ENCODE results near the gene DDX54. TPM values are rescaled to one million over a fixed set of nuclear protein-coding genes. Genes with fewer than 3 reads are reported as not detected.

Gene DDX54
- total and polyA plus RNA-seq, 2 of the 8 experiments (the other 6 are each of a cell fraction or from before 2014, with no cell fraction given), result 64.9 to 113 TPM

DNA sequence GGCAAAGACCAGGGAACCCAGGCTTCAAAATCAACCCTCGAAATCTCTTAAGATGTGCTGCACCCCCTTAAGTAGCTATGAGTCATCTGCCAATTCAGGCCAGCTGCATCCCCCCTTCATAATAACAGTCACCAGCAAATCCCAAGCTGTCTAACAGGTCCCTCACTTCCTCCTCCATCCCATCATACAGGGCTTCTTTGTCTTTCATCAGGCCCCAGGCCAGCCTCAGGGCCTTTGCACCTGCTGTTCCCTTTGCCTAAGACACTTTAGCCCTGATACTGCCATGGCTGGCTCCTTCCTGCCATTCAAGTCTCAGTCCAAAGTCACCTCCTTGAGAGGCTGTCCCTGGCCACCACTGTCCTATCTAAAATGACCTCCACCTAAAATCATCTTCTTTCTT lies 53.7 kb downstream of the DDX54 start:
- Histone ChIP-seq H3K36me3 (ENCODE audit: control insufficient read depth in 2 of 4, insufficient read depth in 4 of 4, low read length in 3 of 4) (no peaks in the 10 kb centered on the region), H3K9ac (replicated peaks in 1 of 4; ENCODE audit: extremely low read depth in 1 of 4, low read depth in 3 of 4, low read length in 3 of 4) (no peak overlapping the region), H3K27me3 (replicated peaks in 1 of 4; ENCODE audit: control insufficient read depth in 3 of 4, extremely low read depth in 1 of 4, insufficient read depth in 3 of 4, low read length in 3 of 4) (peaks cover 0 to 13% (median 6%) of the 10 kb centered on the region in 4 experiments; a peak in 5 of 7 replicates), H4K5ac (ENCODE audit: insufficient read length, low read depth, low read length) (no peak overlapping the region), H3K79me2 (ENCODE audit: control insufficient read depth in 1 of 2, insufficient read depth in 2 of 2, low read length in 2 of 2) (no peaks in the 10 kb centered on the region), H3K4me1 (replicated peaks in 1 of 4; ENCODE audit: control insufficient read depth in 3 of 4, insufficient read depth in 4 of 4, low read length in 3 of 4) (peaks cover 0 to 13% (median 10%) of the 10 kb centered on the region in 4 experiments; a peak in 6 of 7 replicates), H3K79me1 (ENCODE audit: low read depth, low read length) (no peaks in the 10 kb centered on the region), H3K4ac (replicated peaks; ENCODE audit: insufficient read length, low read depth, low read length) (no peak overlapping the region), H3K23ac (ENCODE audit: insufficient read length) (no peak overlapping the region), H2AK5ac (ENCODE audit: low read depth, low read length) (no peak overlapping the region), H2BK120ac (replicated peaks; ENCODE audit: low read depth, low read length) (no peak overlapping the region), H3K18ac (ENCODE audit: extremely low read depth, low read length) (no peak overlapping the region), H2BK15ac (ENCODE audit: low read length) (no peak overlapping the region), H2BK12ac (ENCODE audit: low read depth, low read length) (no peak overlapping the region), H4K20me1 (replicated peaks in 1 of 2; ENCODE audit: control insufficient read depth in 1 of 2, insufficient read depth in 2 of 2, low read length in 2 of 2) (peaks cover 0 to 7% of the 10 kb centered on the region in 2 experiments), H3K4me2 (ENCODE audit: insufficient read depth in 1 of 2, low read depth in 2 of 2, low read length in 2 of 2) (no peak overlapping the region), H3K23me2 (ENCODE audit: low read depth, low read length) (peaks cover 13% of the 10 kb centered on the region; the same call in 1 of the 2 replicates), H3K56ac (replicated peaks; ENCODE audit: insufficient read length, low read depth, low read length) (no peak overlapping the region), H3K9me3 (ENCODE audit: insufficient read depth in 2 of 2, low read depth in 1 of 2, low read length in 1 of 2) (no peaks in the 10 kb centered on the region), H2BK5ac (ENCODE audit: low read depth, low read length) (no peak overlapping the region), H3K4me3 (ENCODE audit: extremely low read depth in 1 of 4, insufficient read depth in 2 of 4, low read depth in 3 of 4, low read length in 4 of 4) (no peak overlapping the region; a peak in 1 of 8 replicates), H3K27ac (ENCODE audit: low read depth, low read length) (no peak overlapping the region), H4K91ac (replicated peaks; ENCODE audit: insufficient read length, low read length) (no peak overlapping the region), H2BK20ac (ENCODE audit: low read length) (no peak overlapping the region), H2AFZ (ENCODE audit: low read length) (no peak overlapping the region), H4K8ac (ENCODE audit: extremely low read depth, insufficient read depth, low read length) (no peak overlapping the region), H3K14ac (ENCODE audit: insufficient read length) (no peak overlapping the region)
- TF ChIP-seq KDM1A (IDR thresholded peaks at IDR 0.05; ENCODE audit: borderline replicate concordance, low read length) (peak; percentile 82; the same call in 1 of the 2 replicates), GTF2F1 (IDR thresholded peaks at IDR 0.05; ENCODE audit: borderline replicate concordance, low read depth, low read length) (no peak), ZNF274 (IDR thresholded peaks at IDR 0.05; ENCODE audit: borderline replicate concordance, extremely low read depth, low read length) (no peak), BACH1 (IDR thresholded peaks at IDR 0.05; ENCODE audit: low read length) (no peak), HDAC2 (IDR thresholded peaks at IDR 0.05; ENCODE audit: borderline replicate concordance in 1 of 2, low read depth in 2 of 2, low read length in 2 of 2) (0 out of 4 replicates have a peak, but pooled peaks of 1 of the 2 experiments have one; percentile 45)
- TF ChIP-seq, protein P1, sequence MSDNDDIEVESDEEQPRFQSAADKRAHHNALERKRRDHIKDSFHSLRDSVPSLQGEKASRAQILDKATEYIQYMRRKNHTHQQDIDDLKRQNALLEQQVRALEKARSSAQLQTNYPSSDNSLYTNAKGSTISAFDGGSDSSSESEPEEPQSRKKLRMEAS (IDR thresholded peaks at IDR 0.05), result no peak
- TF ChIP-seq, protein P2, sequence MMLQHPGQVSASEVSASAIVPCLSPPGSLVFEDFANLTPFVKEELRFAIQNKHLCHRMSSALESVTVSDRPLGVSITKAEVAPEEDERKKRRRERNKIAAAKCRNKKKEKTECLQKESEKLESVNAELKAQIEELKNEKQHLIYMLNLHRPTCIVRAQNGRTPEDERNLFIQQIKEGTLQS (IDR thresholded peaks at IDR 0.05; ENCODE audit: insufficient read depth, low read depth, low read length), result no peak
- ChIA-PET CTCF (ENCODE audit: partially characterized antibody) (interaction anchor here (0.9 to 7.5 kb wide), 17 partner anchors 10 to 138 kb away, joined by 3 to 67 read pairs (median 5); partner anchors contain the start of gene CFAP73), POLR2A (ENCODE audit: partially characterized antibody) (interaction anchor here (0.8 to 5.9 kb wide), 3 partner anchors 11 to 25 kb away, joined by 3 to 35 read pairs (median 13); no protein-coding TSS in a partner anchor)
- DNase-seq (ENCODE audit: low read depth in 1 of 2, low spot score in 2 of 2) (no peak), FAIRE-seq (no peak)
- WGBS, 2 experiments (ENCODE audit: extremely low coverage in 1 of 2, insufficient coverage in 1 of 2, insufficient read length in 1 of 2, insufficient replicate concordance in 2 of 2, low coverage in 1 of 2, low lambda C conversion rate in 2 of 2, missing lambda C conversion rate in 1 of 2), result 100% methylated on average over 1 of the region's 1 CpG; no CpG with 5 or more reads in 1 of the 2 experiments
